OCI-LY7 (cell line): Measurements from ENCODE around the gene HVCN1.

Experiments used
- EZH2phosphoT487 ChIP-seq: fragments of 200-600 bp; sonication (generic); IDR thresholded peaks from 2 replicates; pipeline ENCODE4 v1.6.1; 2018; ENCODE audit warnings: low read depth, borderline replicate concordance, mild to moderate bottlenecking, mixed run types, antibody characterized with exemption, low read length, moderate library complexity, mixed read lengths
- TF ChIP-seq, protein P1 (sequence below): fragments of 200-600 bp; sonication (generic); conservative IDR thresholded peaks from 2 replicates; pipeline ENCODE4 v1.5.1; 2014; ENCODE audit warnings: mild to moderate bottlenecking, antibody characterized with exemption, low read length, moderate library complexity, mixed read lengths

DNA sequence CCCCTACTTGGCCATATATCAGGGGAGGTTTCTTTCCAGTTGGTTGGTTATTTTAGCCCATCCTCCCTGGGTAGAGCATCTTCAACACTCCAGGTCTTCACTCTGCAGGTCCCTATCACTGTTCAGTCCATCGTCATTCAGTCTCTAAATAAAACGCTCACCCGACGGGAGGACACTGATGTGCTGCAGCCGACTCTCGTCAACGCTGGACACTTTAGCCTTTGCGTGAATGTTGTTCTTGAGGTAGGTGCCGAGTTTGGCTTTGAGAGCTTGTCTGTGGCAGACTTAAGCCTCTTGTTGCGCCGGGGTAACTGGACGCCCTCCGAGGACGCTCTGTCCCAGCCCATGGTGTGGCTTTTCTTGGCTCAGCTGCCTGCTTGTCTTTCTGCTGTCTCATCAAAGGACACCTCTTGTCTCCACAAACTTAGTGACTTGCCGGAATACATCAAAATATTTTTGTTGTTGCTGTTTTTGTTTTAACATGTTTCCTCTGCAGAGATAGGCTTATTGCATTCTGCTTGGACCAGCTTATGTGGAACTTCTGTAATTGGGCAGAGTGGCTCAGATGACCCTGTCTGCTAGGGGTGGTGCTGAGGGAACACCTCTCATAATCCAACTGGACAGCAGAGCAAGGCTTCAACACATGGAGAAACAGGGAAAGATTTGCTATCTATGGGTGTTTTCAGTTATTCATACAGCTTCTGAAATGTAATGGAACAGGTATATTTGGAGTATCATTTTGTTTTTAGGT lies 48.5 kb downstream of the HVCN1 start:
- TF ChIP-seq, protein P1, sequence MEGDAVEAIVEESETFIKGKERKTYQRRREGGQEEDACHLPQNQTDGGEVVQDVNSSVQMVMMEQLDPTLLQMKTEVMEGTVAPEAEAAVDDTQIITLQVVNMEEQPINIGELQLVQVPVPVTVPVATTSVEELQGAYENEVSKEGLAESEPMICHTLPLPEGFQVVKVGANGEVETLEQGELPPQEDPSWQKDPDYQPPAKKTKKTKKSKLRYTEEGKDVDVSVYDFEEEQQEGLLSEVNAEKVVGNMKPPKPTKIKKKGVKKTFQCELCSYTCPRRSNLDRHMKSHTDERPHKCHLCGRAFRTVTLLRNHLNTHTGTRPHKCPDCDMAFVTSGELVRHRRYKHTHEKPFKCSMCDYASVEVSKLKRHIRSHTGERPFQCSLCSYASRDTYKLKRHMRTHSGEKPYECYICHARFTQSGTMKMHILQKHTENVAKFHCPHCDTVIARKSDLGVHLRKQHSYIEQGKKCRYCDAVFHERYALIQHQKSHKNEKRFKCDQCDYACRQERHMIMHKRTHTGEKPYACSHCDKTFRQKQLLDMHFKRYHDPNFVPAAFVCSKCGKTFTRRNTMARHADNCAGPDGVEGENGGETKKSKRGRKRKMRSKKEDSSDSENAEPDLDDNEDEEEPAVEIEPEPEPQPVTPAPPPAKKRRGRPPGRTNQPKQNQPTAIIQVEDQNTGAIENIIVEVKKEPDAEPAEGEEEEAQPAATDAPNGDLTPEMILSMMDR: no peak
- TF ChIP-seq EZH2phosphoT487: no peak
